Thyroid gland (tissue), 4 donors: ENCODE data around the gene LRIT2.

Source experiments
- CTCF ChIP-seq, 6 experiments: fragments of 200-600 bp in 3 of 6; fragments of 450-650 bp in 3 of 6; sonication (generic) in 3 of 6; IDR thresholded peaks; one replicate each; pipeline ENCODE4 v1.5.1; 2016 to 2019; ENCODE audit warnings: antibody characterized with exemption in 6 of 6, mild to moderate bottlenecking in 2 of 6, inconsistent platforms in 1 of 6, moderate library complexity in 1 of 6
- POLR2A ChIP-seq, 2 donors: fragments of 450-650 bp; IDR thresholded peaks; one replicate each; pipeline ENCODE4 v1.6.1; 2017; ENCODE audit warnings: antibody characterized with exemption in 2 of 2, mild to moderate bottlenecking in 2 of 2, moderate library complexity in 1 of 2

- no peak for TF ChIP-seq CTCF (IDR thresholded peaks at IDR 0.05)
- no peak for TF ChIP-seq POLR2A (IDR thresholded peaks at IDR 0.05)
Measured at GRCh38 chr10:84175436-84175835, 49.9 kb downstream of the LRIT2 start.
